ENCODE measurements around the gene GP1BB.
A peak's percentile ranks its signal among the peaks of the same experiment; 100 is the strongest.

Gene GP1BB

DNA sequence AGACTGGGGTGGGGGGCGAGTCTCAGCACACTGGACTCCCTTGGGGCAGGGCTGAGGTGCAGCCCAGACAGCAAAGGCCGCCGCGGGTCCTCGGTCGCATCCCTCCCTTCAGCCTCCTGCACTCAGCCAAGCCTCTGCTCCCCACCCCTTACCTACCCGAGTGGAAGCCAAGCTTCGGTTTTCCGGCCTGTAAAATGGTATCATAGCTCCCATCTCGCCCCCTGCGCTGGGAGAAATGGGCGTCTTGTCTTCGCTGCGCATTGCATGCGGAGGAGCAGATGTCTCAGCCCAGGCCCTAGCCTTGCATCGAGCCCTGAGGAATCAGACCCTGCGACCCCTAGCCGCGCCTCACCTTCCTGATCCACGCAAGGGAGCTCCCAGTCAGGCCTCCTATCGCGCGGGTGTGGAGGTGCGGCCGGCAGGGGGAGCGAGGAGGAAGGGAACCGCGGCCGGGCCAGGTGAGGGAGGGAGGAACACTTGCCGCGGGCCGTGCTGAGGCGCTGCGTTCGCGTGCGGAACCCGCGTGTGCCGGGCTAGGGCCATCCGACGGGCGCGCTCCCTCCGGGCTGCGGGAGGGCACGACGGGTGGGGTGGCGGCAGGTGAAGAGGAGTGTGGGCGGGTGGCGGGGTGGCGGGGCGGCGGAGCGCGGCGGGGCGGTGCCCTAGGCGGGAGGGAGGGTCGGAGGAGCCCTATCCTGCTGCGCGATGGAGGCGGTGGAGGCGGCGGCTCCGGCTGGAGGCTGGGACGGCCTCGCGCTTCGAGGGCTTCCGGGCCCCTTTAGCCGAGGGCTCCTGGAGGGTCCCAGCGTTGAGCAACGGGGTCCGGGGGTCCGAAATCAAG, 33.2 kb downstream of the GP1BB start:
- peak; percentile 37 to 40 for DNase-seq (ENCODE audit: low read depth in 2 of 2)

DNA sequence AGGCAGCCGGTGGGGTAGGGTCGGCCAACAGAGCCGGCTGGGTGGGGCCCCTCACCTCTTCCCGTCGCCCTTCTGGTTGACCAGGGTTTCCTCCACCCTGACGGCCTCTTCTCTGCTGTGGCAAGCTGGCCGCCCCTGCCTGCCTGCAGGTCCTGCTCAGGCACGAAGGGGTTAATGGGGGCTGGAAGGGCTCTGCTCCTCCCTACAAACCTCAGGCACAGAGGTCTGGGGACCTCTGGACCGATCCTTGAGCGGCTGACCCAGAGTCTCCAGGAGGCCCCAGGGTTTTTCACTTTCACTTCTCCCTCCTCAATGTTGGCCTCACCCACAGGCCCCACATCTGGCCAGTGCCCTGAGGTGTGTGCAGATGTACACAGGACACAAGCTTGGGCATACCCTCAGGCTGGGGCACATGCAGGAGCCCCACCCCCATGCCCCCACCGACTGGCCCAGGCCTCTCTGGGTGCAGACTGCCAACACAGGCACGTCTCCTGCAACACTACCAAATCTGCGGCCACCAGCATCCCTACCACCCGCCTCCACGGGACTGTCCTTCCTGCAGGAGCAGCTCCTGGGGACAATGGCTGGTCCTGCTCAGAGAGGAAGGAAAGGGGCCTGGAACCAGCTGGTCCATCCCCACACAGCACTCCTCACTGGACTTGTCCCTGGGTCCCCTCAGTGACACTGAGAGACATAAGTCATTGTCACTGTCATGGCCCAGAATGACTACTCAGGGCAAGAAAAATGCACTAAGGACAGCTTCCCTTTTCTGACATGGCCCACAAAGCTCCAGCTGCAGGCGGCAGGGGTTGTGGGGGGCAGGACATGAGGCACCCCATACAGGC, 34.0 kb downstream of the GP1BB start:
- DNase-seq (ENCODE audit: low read depth in 2 of 2), result no peak

- no peak for DNase-seq (ENCODE audit: low read depth in 2 of 2)
Observed at GRCh38 chr22:19757985-19758895, 34.9 kb downstream of the GP1BB start.

DNA sequence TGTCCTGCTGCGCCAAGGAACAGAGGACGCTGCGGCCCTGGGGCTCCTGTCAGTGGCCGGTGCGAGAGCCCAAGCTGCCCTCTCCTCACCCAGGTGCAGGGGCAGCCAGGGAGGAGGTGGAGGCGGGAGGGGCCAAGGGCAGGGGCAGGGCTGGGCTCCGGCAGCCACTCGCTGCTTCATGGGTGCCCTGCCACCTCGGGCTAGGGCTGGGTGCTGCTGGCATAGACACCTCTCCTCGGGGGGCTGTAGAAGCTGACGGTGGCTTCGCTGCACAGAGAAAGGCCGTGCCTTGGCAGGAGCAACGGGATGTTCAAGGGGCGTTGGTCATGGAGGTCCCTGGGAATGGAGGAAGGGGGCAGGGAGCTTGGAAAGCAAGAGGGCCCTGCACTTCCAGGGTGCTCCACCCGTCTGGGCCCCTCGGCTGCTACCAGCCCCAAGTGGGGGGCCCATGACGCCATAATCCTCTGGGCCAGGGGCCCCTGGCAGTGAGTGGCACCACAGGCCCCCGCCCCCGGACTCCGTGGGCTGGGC, 35.6 kb downstream of the GP1BB start:
- no peak for DNase-seq (ENCODE audit: low read depth in 2 of 2)

- DNase-seq (ENCODE audit: low read depth in 2 of 2), result no peak
Observed at GRCh38 chr22:19759427-19760057, 36.2 kb downstream of the GP1BB start.

GRCh38 chr22:19760058-19760950, 37.0 kb downstream of the GP1BB start, which contains the start of gene TBX1:
TSS of gene TBX1 (plus strand) at chr22:19760778. CDS start at chr22:19760844, 66 bp downstream.
- DNase-seq (ENCODE audit: low read depth in 2 of 2), result no peak

DNA sequence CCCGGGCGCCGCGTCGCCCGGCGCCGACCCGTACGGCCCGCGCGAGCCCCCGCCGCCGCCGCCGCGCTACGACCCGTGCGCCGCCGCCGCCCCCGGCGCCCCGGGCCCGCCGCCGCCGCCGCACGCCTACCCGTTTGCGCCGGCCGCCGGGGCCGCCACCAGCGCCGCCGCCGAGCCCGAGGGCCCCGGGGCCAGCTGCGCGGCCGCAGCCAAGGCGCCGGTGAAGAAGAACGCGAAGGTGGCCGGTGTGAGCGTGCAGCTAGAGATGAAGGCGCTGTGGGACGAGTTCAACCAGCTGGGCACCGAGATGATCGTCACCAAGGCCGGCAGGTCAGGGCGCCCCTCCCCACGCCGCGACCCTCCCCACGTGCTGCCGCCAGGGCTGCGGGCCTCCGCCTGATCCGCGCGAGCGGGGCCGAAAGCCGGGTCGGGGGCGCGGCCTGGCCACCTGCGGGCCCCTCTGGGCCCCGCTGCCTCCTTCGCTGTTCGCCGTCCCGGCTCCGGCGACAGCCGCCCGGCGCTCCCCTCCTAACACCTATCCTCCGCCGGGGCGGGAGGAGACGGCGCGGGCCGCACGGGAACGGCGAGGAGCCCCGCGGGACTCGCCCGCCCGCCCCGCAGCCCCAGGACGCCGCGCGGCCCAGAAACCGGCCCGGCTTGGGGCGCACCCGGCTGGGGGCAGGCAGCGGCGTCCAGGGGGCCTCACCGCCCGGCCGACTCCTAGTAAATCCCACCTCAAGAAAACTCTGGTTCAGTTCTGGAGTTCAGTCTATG, 37.8 kb downstream of the GP1BB start:
- DNase-seq (ENCODE audit: low read depth in 2 of 2), result no peak

GRCh38 chr22:19761725-19762567, 38.6 kb downstream of the GP1BB start:
- DNase-seq (ENCODE audit: low read depth in 2 of 2), result no peak

DNA sequence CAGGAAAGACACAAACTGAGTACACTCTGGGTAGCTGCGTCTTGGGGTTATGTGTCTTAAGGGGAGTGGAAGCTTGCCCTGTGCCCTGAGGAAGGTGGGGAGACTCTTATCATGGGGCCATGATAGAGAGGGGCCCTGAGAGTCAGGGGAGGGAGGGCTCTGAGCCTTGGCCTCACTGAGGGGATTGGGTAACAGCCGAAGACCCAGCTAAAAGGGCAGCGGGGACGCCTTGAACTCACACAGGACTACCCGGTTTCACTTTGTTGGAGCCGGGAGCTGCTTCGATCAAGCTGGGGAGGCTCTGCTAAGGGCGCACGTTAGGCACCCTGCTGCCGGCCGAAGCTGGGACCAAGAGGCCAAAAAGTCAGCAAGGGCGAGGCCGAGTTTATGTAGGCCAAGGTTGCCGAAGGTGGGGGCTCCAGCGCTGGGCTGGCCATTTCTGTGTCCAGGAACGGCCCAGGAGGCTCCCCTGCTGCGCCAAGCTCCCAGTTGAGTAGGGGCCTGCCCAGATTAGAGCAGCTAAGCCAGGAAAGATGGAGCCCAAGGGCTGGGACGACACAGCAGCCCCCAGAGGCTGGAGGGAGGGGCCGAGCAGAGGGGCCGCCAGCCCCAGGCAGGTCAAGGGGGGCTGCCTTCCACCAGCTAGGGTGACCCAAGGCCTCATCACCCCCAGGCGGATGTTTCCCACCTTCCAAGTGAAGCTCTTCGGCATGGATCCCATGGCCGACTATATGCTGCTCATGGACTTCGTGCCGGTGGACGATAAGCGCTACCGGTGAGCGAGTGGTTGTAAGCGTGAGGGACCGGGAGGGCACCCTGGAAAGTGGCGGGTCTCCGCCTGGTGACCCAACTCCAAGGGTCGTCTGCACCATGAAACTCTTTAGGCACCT, 39.5 kb downstream of the GP1BB start:
- DNase-seq (ENCODE audit: low read depth in 2 of 2), result no peak

GRCh38 chr22:19763458-19764298, 40.3 kb downstream of the GP1BB start:
- DNase-seq (ENCODE audit: low read depth in 2 of 2), result no peak

GRCh38 chr22:19764299-19764593, 40.9 kb downstream of the GP1BB start:
- DNase-seq (ENCODE audit: low read depth in 2 of 2), result no peak

GRCh38 chr22:19764636-19765476, 41.5 kb downstream of the GP1BB start:
- no peak for DNase-seq (ENCODE audit: low read depth in 2 of 2)

DNA sequence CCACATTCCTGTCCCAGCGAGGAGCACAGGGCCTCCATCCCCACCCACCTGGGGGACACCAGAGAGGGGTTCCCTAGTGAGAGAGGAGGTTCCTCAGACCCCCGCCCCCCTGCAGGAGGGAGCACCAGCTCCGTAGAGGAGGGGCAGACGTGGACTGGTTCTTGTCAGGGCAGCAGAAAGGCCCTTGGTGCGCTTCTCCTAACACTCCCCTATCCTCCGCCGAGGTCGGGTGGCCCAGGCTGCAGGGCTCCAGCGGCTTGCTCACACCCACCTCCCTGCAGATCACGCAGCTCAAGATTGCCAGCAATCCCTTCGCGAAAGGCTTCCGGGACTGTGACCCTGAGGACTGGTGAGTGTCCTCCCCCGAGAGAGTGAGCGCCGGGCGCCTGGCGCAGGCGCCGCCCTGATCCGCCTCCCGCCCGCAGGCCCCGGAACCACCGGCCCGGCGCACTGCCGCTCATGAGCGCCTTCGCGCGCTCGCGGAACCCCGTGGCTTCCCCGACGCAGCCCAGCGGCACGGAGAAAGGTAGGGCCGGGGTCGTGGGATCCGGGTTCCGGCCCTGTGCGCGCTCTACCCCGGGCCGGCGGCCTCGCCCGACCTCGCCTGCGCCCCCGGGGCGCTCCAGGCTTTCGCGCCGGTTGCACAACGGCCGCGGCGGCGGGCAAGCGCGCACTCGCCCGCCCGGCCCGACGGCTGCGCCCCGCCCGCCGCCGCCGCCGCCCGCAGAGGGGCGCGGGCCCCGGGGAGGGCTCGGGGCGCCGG, 42.3 kb downstream of the GP1BB start:
- DNase-seq (ENCODE audit: low read depth in 2 of 2), result no peak

- DNase-seq (ENCODE audit: low read depth in 2 of 2), result no peak
Observed at GRCh38 chr22:19766240-19766510, 42.8 kb downstream of the GP1BB start.

All from stimulated activated CD8-positive, alpha-beta memory T cell treated with anti-CD3 and anti-CD28 coated beads, Interleukin-2, amount 100 ng/mL, for 48 hours (primary cell).